Fibroblast of lung (primary cell): ENCODE results near the gene SLC16A5. TPM values are rescaled to one million over a fixed set of nuclear protein-coding genes. Genes with fewer than 3 reads are reported as not detected.
A peak's percentile ranks its signal among the peaks of the same experiment; 100 is the strongest.

Source experiments
- DNase-seq, 2 donors: peaks; one replicate each; pipeline versions ENCODE4 v3.0.0 to v3.0.0-alpha.2; 2010; ENCODE audit warnings: low read depth in 2 of 2
- H2AFZ ChIP-seq: 2 replicates; pipeline ENCODE4 v1.5.1; 2012; ENCODE audit warnings: low read length, control low read depth, inconsistent platforms
- H3K27ac ChIP-seq: 2 replicates; pipeline ENCODE4 v1.5.1; 2011; ENCODE audit warnings: low read length, control low read depth; ENCODE audit not compliant: insufficient read depth
- H3K27me3 ChIP-seq: 2 replicates; pipeline ENCODE4 v1.5.1; 2011; ENCODE audit warnings: mild to moderate bottlenecking, low read length; ENCODE audit not compliant: control insufficient read depth, insufficient read depth
- H3K36me3 ChIP-seq: 2 replicates; pipeline ENCODE4 v1.5.1; 2011; ENCODE audit warnings: low read length; ENCODE audit not compliant: control insufficient read depth, insufficient read depth
- H3K4me1 ChIP-seq: 2 replicates; pipeline ENCODE4 v1.5.1; 2011; ENCODE audit warnings: low read length; ENCODE audit not compliant: control insufficient read depth, insufficient read depth; ENCODE audit errors: extremely low read depth
- H3K4me2 ChIP-seq: 2 replicates; pipeline ENCODE4 v1.5.1; 2011; ENCODE audit warnings: low read length, control low read depth; ENCODE audit not compliant: insufficient read depth; ENCODE audit errors: extremely low read depth
- H3K4me3 ChIP-seq, 4 experiments: fragments of 200-600 bp in 1 of 4; sonication (generic) in 1 of 4; replicated peaks in 1 of 4; 2 replicates each; pipeline ENCODE4 v1.5.1; 2011 to 2016; ENCODE audit warnings: low read length in 4 of 4, low read depth in 3 of 4, mild to moderate bottlenecking in 3 of 4, control low read depth in 2 of 4, inconsistent platforms in 1 of 4, mixed read lengths in 1 of 4; ENCODE audit not compliant: insufficient read depth in 1 of 4; ENCODE audit errors: control extremely low read depth in 1 of 4
- H3K79me2 ChIP-seq: 2 replicates; pipeline ENCODE4 v1.5.1; 2012; ENCODE audit warnings: mild to moderate bottlenecking, low read length, inconsistent platforms; ENCODE audit not compliant: control insufficient read depth, insufficient read depth
- H3K9ac ChIP-seq: 2 replicates; pipeline ENCODE4 v1.5.1; 2011; ENCODE audit warnings: mild to moderate bottlenecking, low read length, control low read depth; ENCODE audit not compliant: insufficient read depth
- H3K9me3 ChIP-seq: 2 replicates; pipeline ENCODE4 v1.5.1; 2012; ENCODE audit warnings: low read depth, low read length; ENCODE audit not compliant: control insufficient read depth, insufficient read depth
- H4K20me1 ChIP-seq: 2 replicates; pipeline ENCODE4 v1.5.1; 2011; ENCODE audit warnings: low read length; ENCODE audit not compliant: control insufficient read depth, insufficient read depth; ENCODE audit errors: extremely low read depth
- CTCF ChIP-seq, 2 donors: IDR thresholded peaks in 1 of 2; conservative IDR thresholded peaks in 1 of 2; 1 replicate in 1 of 2; 2 replicates in 1 of 2; pipeline ENCODE4 v1.5.1; 2011 to 2012; ENCODE audit warnings: low read length in 2 of 2, control low read depth in 1 of 2, inconsistent platforms in 1 of 2, low read depth in 1 of 2, mild to moderate bottlenecking in 1 of 2
- EZH2 ChIP-seq: IDR thresholded peaks from 2 replicates; pipeline ENCODE4 v1.5.1; 2012; ENCODE audit warnings: low read length, control low read depth, mild to moderate bottlenecking; ENCODE audit errors: missing control alignments
- polyA plus RNA-seq, 2 donors: library from polyadenylated mRNA; depleted of rRNA in 1 of 2; stranded (reverse) in 1 of 2; unstranded in 1 of 2; fragments of >200 nt; gene quantifications; 2 replicates each; pipeline ENCODE4 v1.2.1, GENCODE V29; 2011 to 2012; ENCODE audit warnings: missing spikeins in 1 of 2
- total RNA-seq: library from RNA; depleted of rRNA; stranded (reverse); fragments of >200 nt; gene quantifications from 2 replicates; pipeline ENCODE4 v1.2.1, GENCODE V29; 2014

Gene SLC16A5
- total and polyA plus RNA-seq, 2 donors (not counting 1 experiment from before 2014, with no cell fraction given): 1.5 to 8.4 TPM

- no peaks in the 10 kb centered on the region for H4K20me1 ChIP-seq
- H3K79me2 ChIP-seq: no peaks in the 10 kb centered on the region
- no peak overlapping the region for H3K4me3 ChIP-seq
- H3K27me3 ChIP-seq: no peaks in the 10 kb centered on the region
- no peak overlapping the region for H3K27ac ChIP-seq
- no peaks in the 10 kb centered on the region for H3K36me3 ChIP-seq
- no peak overlapping the region for H2AFZ ChIP-seq
- no peak overlapping the region for H3K4me2 ChIP-seq
- no peak for TF ChIP-seq EZH2
- TF ChIP-seq CTCF (conservative IDR thresholded peaks at IDR 0.05 in 1 of 2, IDR thresholded peaks at IDR 0.05 in 1 of 2; ENCODE audit: low read depth in 1 of 2, low read length in 2 of 2): no peak
- H3K9ac ChIP-seq: no peak overlapping the region
- peak in 1 of 2 donors; percentile 59 for DNase-seq
- H3K4me1 ChIP-seq: peaks cover 21% of the 10 kb centered on the region
- no peaks in the 10 kb centered on the region for H3K9me3 ChIP-seq
Observed at GRCh38 chr17:75084039-75084660, 3.6 kb upstream of the SLC16A5 start.

- Histone ChIP-seq H3K4me2 (no peak overlapping the region), H3K36me3 (no peaks in the 10 kb centered on the region), H3K27me3 (no peaks in the 10 kb centered on the region), H3K79me2 (no peaks in the 10 kb centered on the region), H3K9me3 (no peaks in the 10 kb centered on the region), H3K9ac (no peak overlapping the region), H4K20me1 (no peaks in the 10 kb centered on the region), H3K4me1 (peaks cover 21% of the 10 kb centered on the region), H3K27ac (no peak overlapping the region), H3K4me3 (no peak overlapping the region), H2AFZ (no peak overlapping the region)
- TF ChIP-seq CTCF (conservative IDR thresholded peaks at IDR 0.05 in 1 of 2, IDR thresholded peaks at IDR 0.05 in 1 of 2; ENCODE audit: low read depth in 1 of 2, low read length in 2 of 2) (no peak), EZH2 (no peak)
- DNase-seq: no peak
Observed at GRCh38 chr17:75086496-75087181, 1.1 kb upstream of the SLC16A5 start.

- peak overlapping the region; percentile 82 for H2AFZ ChIP-seq
- peak overlapping the region; percentile 36 for H3K9ac ChIP-seq
- H3K4me1 ChIP-seq: peaks cover 21% of the 10 kb centered on the region
- H3K36me3 ChIP-seq: no peaks in the 10 kb centered on the region
- DNase-seq: no peak
- peak overlapping the region; percentile 23 for H3K27ac ChIP-seq
- H3K4me2 ChIP-seq: peak overlapping the region; percentile 82
- H3K79me2 ChIP-seq: no peaks in the 10 kb centered on the region
- H3K9me3 ChIP-seq: no peaks in the 10 kb centered on the region
- H4K20me1 ChIP-seq: no peaks in the 10 kb centered on the region
- peak overlapping the region; percentile 21 to 60 (median 40) for H3K4me3 ChIP-seq
- no peak for TF ChIP-seq EZH2
- no peak for TF ChIP-seq CTCF (conservative IDR thresholded peaks at IDR 0.05 in 1 of 2, IDR thresholded peaks at IDR 0.05 in 1 of 2; ENCODE audit: low read depth in 1 of 2, low read length in 2 of 2)
- no peaks in the 10 kb centered on the region for H3K27me3 ChIP-seq
Observed at GRCh38 chr17:75087182-75087557, 584 bp upstream of the SLC16A5 start.
